Endothelial cell of umbilical vein (primary cell): ENCODE measurements around the gene PRKCI. TPM values are rescaled to one million over a fixed set of nuclear protein-coding genes. Genes with fewer than 3 reads are reported as not detected.

Experiments used
- BruUV-seq: library from RNA; stranded (reverse); fragments of 400-500 nt; replicated peaks from 2 replicates; lab custom pipeline; 2021; lab: Mats Ljungman, UMichigan
- CTCF ChIA-PET: fragments of 300-600, 350-600 bp; sonication (Branson Sonifier 250); formaldehyde crosslinking; loops from one replicate; lab custom pipeline; 2021; ENCODE audit warnings: antibody characterized with exemption, inconsistent platforms; lab: Charles Lee
- POLR2A ChIA-PET: fragments of 300-600, 350-600 bp; sonication (Branson Sonifier 250); formaldehyde crosslinking; loops from one replicate; lab custom pipeline; 2021; ENCODE audit warnings: antibody characterized with exemption, inconsistent platforms; lab: Charles Lee
- DNase-seq: peaks from one replicate; pipeline ENCODE4 v3.0.0-alpha.2; 2011; ENCODE audit warnings: low read depth, low spot score
- FAIRE-seq: peaks from 2 replicates; lab custom pipeline; 2011; peaks lifted over from hg19 to GRCh38; lab: Jason Lieb, UNC
- H2AFZ ChIP-seq: 2 replicates; pipeline ENCODE4 v1.6.0; 2012; ENCODE audit warnings: low read depth, low read length, control low read depth, inconsistent platforms
- H3K27ac ChIP-seq: 2 replicates; pipeline ENCODE4 v1.5.1; 2011; ENCODE audit warnings: low read depth, mild to moderate bottlenecking, control low read depth, low read length, moderate library complexity; ENCODE audit not compliant: insufficient read depth
- H3K27me3 ChIP-seq, 2 experiments: 2 replicates each; pipeline versions ENCODE4 v1.6.0 to v1.6.1; 2011; ENCODE audit warnings: low read length in 2 of 2, mixed read lengths in 1 of 2; ENCODE audit not compliant: control insufficient read depth in 2 of 2, insufficient read depth in 2 of 2
- H3K36me3 ChIP-seq, 2 experiments: 2 replicates in 1 of 2; 3 replicates in 1 of 2; pipeline ENCODE4 v1.5.1; 2011; ENCODE audit warnings: low read length in 2 of 2, mild to moderate bottlenecking in 1 of 2, moderate library complexity in 1 of 2; ENCODE audit not compliant: control insufficient read depth in 2 of 2, insufficient read depth in 2 of 2; ENCODE audit errors: extremely low read depth in 1 of 2
- H3K4me1 ChIP-seq: 3 replicates; pipeline ENCODE4 v1.5.1; 2011; ENCODE audit warnings: mild to moderate bottlenecking, low read length; ENCODE audit not compliant: control insufficient read depth, insufficient read depth; ENCODE audit errors: extremely low read depth
- H3K4me2 ChIP-seq: 2 replicates; pipeline ENCODE4 v1.6.1; 2011; ENCODE audit warnings: low read length, control low read depth, mixed read lengths; ENCODE audit not compliant: insufficient read depth
- H3K4me3 ChIP-seq, 3 experiments: fragments of 200-600 bp in 1 of 3; sonication (generic), shearing (Covaris generic) in 1 of 3; replicated peaks in 1 of 3; 2 replicates each; pipeline ENCODE4 v1.5.1; 2011 to 2016; ENCODE audit warnings: control low read depth in 3 of 3, low read length in 3 of 3, mild to moderate bottlenecking in 2 of 3, inconsistent platforms in 1 of 3, low read depth in 1 of 3, moderate library complexity in 1 of 3; ENCODE audit not compliant: insufficient read depth in 1 of 3
- H3K79me2 ChIP-seq: 2 replicates; pipeline ENCODE4 v1.6.0; 2012; ENCODE audit warnings: low read length, inconsistent platforms; ENCODE audit not compliant: control insufficient read depth, insufficient read depth
- H3K9ac ChIP-seq: replicated peaks from 2 replicates; pipeline ENCODE3; 2011; ENCODE audit warnings: low read length, control low read depth; ENCODE audit not compliant: insufficient read depth; ENCODE audit errors: extremely low read depth
- H3K9me1 ChIP-seq: replicated peaks from 3 replicates; pipeline ENCODE4 v1.6.0; 2011; ENCODE audit warnings: mild to moderate bottlenecking, low read length; ENCODE audit not compliant: control insufficient read depth, insufficient read depth; ENCODE audit errors: extremely low read depth
- H3K9me3 ChIP-seq: replicated peaks from 2 replicates; pipeline ENCODE4 v1.5.1; 2012; ENCODE audit warnings: low read length, inconsistent platforms; ENCODE audit not compliant: control insufficient read depth, insufficient read depth
- H4K20me1 ChIP-seq: replicated peaks from 2 replicates; pipeline ENCODE3; 2011; ENCODE audit warnings: mild to moderate bottlenecking, low read length; ENCODE audit not compliant: control insufficient read depth, insufficient read depth; ENCODE audit errors: extremely low read depth
- CTCF ChIP-seq, 2 donors: IDR thresholded peaks; 1 replicate in 1 of 2; 2 replicates in 1 of 2; pipeline ENCODE4 v1.5.1; 2011; ENCODE audit warnings: low read length in 2 of 2, mild to moderate bottlenecking in 2 of 2, moderate library complexity in 2 of 2, control low read depth in 1 of 2, inconsistent platforms in 1 of 2, low read depth in 1 of 2; ENCODE audit not compliant: insufficient read depth in 1 of 2; ENCODE audit errors: extremely low read depth in 1 of 2
- EZH2 ChIP-seq: IDR thresholded peaks from 2 replicates; pipeline ENCODE4 v1.6.1; 2012; ENCODE audit warnings: borderline replicate concordance, low read depth, mild to moderate bottlenecking, moderate library complexity, low read length, inconsistent platforms; ENCODE audit not compliant: severe bottlenecking
- FOS ChIP-seq: IDR thresholded peaks from 2 replicates; pipeline ENCODE4 v1.6.1; 2011; ENCODE audit warnings: mild to moderate bottlenecking, low read length, moderate library complexity, borderline replicate concordance; ENCODE audit not compliant: insufficient read depth
- GATA2 ChIP-seq: IDR thresholded peaks from 2 replicates; pipeline ENCODE4 v1.7.0; 2011; ENCODE audit warnings: low read depth, mild to moderate bottlenecking, moderate library complexity, mixed read lengths, low read length; ENCODE audit not compliant: insufficient read length, insufficient read depth
- JUN ChIP-seq: IDR thresholded peaks from 2 replicates; pipeline ENCODE4 v1.6.1; 2011; ENCODE audit warnings: borderline replicate concordance, low read depth; ENCODE audit not compliant: insufficient read length, insufficient read depth
- MAX ChIP-seq: IDR thresholded peaks from 2 replicates; pipeline ENCODE4 v1.6.1; 2011; ENCODE audit not compliant: insufficient read depth, insufficient read length
- MYC ChIP-seq: IDR thresholded peaks from one replicate; pipeline ENCODE4 v1.6.1; 2011; ENCODE audit warnings: mild to moderate bottlenecking, low read depth, low read length
- POLR2A ChIP-seq: IDR thresholded peaks from 2 replicates; pipeline ENCODE4 v1.6.1; 2012; ENCODE audit warnings: low read depth, mild to moderate bottlenecking, control low read depth, low read length
- POLR2AphosphoS5 ChIP-seq: IDR thresholded peaks from 2 replicates; pipeline ENCODE4 v1.6.1; 2012; ENCODE audit warnings: low read depth, mild to moderate bottlenecking, control low read depth, low read length, moderate library complexity; ENCODE audit not compliant: insufficient read depth
- dilution Hi-C: fragments of 300-500 bp; cut with MboI; formaldehyde crosslinking; loops from one replicate; pipeline ENCODE4 v1.15.0; 2019; ENCODE audit warnings: low sequenced_read_pairs; ENCODE audit not compliant: extremely low pct_ligation_motif_present
- intact Hi-C: fragments of 100-400 bp; cut with micrococcal nuclease; formaldehyde crosslinking; loops from one replicate; pipeline ENCODE4 v1.10.0; 2022
- polyA plus RNA-seq, 4 experiments: library from polyadenylated mRNA; depleted of rRNA in 3 of 4; stranded (reverse) in 3 of 4; unstranded in 1 of 4; fragments of >200 nt; gene quantifications; 2 replicates each; pipeline versions ENCODE4 v1.2.1 to v1.2.3, GENCODE V29; 2011 to 2012; ENCODE audit warnings: missing spikeins in 1 of 4
- total RNA-seq: library from RNA; stranded (reverse); gene quantifications from 2 replicates; pipeline ENCODE4 v1.2.3, GENCODE V29; 2021

The PRKCI gene
- total and polyA plus RNA-seq, 2 donors (not counting 3 experiments of a cell fraction or from before 2014, with no cell fraction given) = 7.1 to 23.9 TPM

DNA sequence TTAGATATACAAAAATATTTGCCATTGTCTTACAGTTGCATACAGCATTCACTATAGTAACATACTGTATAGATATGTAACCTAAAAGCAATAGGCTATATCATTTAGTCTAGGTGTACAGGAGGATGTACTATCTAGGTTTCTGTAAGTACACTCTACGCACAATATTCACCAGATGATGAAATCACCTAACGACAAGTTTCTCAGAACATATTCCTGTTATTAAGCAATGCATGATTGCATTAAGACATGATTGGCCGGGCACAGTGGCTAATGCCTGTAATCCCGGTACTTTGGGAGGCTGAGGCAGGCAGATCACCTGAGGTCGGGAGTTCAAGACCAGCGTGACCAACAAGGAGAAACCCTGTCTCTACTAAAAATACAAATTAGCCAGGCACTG lies 14.5 kb upstream of the PRKCI start:
- TF ChIP-seq MAX (no peak), CTCF (IDR thresholded peaks at IDR 0.05; ENCODE audit: extremely low read depth in 1 of 2, insufficient read depth in 1 of 2, low read depth in 1 of 2, low read length in 2 of 2) (no peak), POLR2A (no peak), POLR2AphosphoS5 (no peak), MYC (no peak), JUN (no peak), FOS (no peak), EZH2 (no peak), GATA2 (no peak)
- intact Hi-C loops (no loop called here), dilution Hi-C loops (no loop called here)
- Histone ChIP-seq H3K4me3 (no peak overlapping the region), H3K9me3 (no peaks in the 10 kb centered on the region), H3K4me1 (no peaks in the 10 kb centered on the region), H3K9me1 (no peaks in the 10 kb centered on the region), H3K36me3 (no peaks in the 10 kb centered on the region), H3K79me2 (no peaks in the 10 kb centered on the region), H4K20me1 (no peaks in the 10 kb centered on the region), H3K27ac (no peak overlapping the region), H3K4me2 (no peak overlapping the region), H3K27me3 (peaks cover 0 to 3% of the 10 kb centered on the region in 2 experiments), H2AFZ (no peak overlapping the region), H3K9ac (no peak overlapping the region)
- BruUV-seq = no TSS peak
- FAIRE-seq (no peak), DNase-seq (no peak)
- ChIA-PET POLR2A (no interaction called here), CTCF (no interaction called here)
